Cardiac muscle cell (in vitro differentiated cells and primary cell): ENCODE measurements around the gene BTF3L4. TPM values are rescaled to one million over a fixed set of nuclear protein-coding genes. Genes with fewer than 3 reads are reported as not detected.
"Not testable (repeated sequence)": the region's sequence is repeated elsewhere in the genome, so short reads cannot be mapped to it uniquely, and the experiment has no call there.

ENCODE experiments used
- DNase-seq, 2 donors: peaks; one replicate each; pipeline versions ENCODE4 v3.0.0 to v3.0.0-alpha.2; 2010 to 2017; ENCODE audit warnings: low read depth in 1 of 2, low spot score in 1 of 2
- H3K27ac ChIP-seq: fragments of 200-600 bp; sonication (generic); 2 replicates; pipeline ENCODE4 v1.5.1; 2016
- H3K27me3 ChIP-seq: fragments of 200-600 bp; sonication (generic); 2 replicates; pipeline ENCODE4 v1.6.0; 2016; ENCODE audit warnings: control low read depth
- H3K36me3 ChIP-seq: fragments of 200-600 bp; sonication (generic); 2 replicates; pipeline ENCODE4 v1.5.1; 2016; ENCODE audit warnings: control low read depth
- H3K4me1 ChIP-seq: fragments of 200-600 bp; sonication (generic); 2 replicates; pipeline ENCODE4 v1.8.1; 2017; ENCODE audit warnings: low read depth, mild to moderate bottlenecking, mixed run types
- H3K4me3 ChIP-seq: fragments of 200-600 bp; sonication (generic); 2 replicates; pipeline ENCODE4 v1.5.1; 2016; ENCODE audit warnings: mild to moderate bottlenecking
- H3K9me3 ChIP-seq: fragments of 200-600 bp; sonication (generic); 2 replicates; pipeline ENCODE4 v1.5.1; 2017; ENCODE audit warnings: low read depth, mild to moderate bottlenecking, control low read depth
- CTCF ChIP-seq: IDR thresholded peaks from 2 replicates; pipeline ENCODE4 v1.5.1; 2012; ENCODE audit warnings: low read depth, mild to moderate bottlenecking, low read length
- polyA plus RNA-seq: library from polyadenylated mRNA; unstranded; fragments of >200 nt; fragmentation: Nextera tagmentation; extraction: Ambion mirVana; gene quantifications from 2 replicates; pipeline ENCODE4 v1.2.1, GENCODE V29; 2016
- total RNA-seq: library from RNA; depleted of rRNA; stranded (reverse); fragments of >200 nt; gene quantifications from 2 replicates; pipeline ENCODE4 v1.2.3, GENCODE V29; 2016

BTF3L4 gene
- total and polyA plus RNA-seq, 2 experiments from 2014 or later, result 51.1 to 108 TPM

GRCh38 chr1:52070704-52071103 lies 14.6 kb downstream of the BTF3L4 start:
- H3K4me3 ChIP-seq, result no peak overlapping the region
- H3K36me3 ChIP-seq, result peaks cover 31% of the 10 kb centered on the region
- H3K9me3 ChIP-seq, result no peaks in the 10 kb centered on the region
- H3K27ac ChIP-seq, result peak overlapping the region; percentile 17
- TF ChIP-seq CTCF, result no peak
- no peaks in the 10 kb centered on the region for H3K4me1 ChIP-seq
- DNase-seq, result no peak
- H3K27me3 ChIP-seq, result no peaks in the 10 kb centered on the region

- TF ChIP-seq CTCF, result no peak
- H3K27me3 ChIP-seq, result no peaks in the 10 kb centered on the region
These were observed 16.2 kb downstream of the BTF3L4 start for GRCh38 chr1:52072291-52072690.

GRCh38 chr1:52077277-52077676 lies 21.2 kb downstream of the BTF3L4 start:
- H3K9me3 ChIP-seq, H3K27ac ChIP-seq, H3K36me3 ChIP-seq, DNase-seq, H3K4me3 ChIP-seq, H3K27me3 ChIP-seq, H3K4me1 ChIP-seq: not testable (repeated sequence)

More at GRCh38 chr1:52072291-52072690, 16.2 kb downstream of the BTF3L4 start:
- no peaks in the 10 kb centered on the region for H3K9me3 ChIP-seq
- H3K4me1 ChIP-seq, result no peaks in the 10 kb centered on the region
- no peak overlapping the region for H3K27ac ChIP-seq
- no peak for DNase-seq
- no peak overlapping the region for H3K4me3 ChIP-seq
- H3K36me3 ChIP-seq, result peaks cover 20% of the 10 kb centered on the region

- TF ChIP-seq CTCF, result no peak
- H3K9me3 ChIP-seq, result no peaks in the 10 kb centered on the region
- no peak overlapping the region for H3K4me3 ChIP-seq
- DNase-seq, result no peak
- H3K36me3 ChIP-seq, result peaks cover 6% of the 10 kb centered on the region
- no peaks in the 10 kb centered on the region for H3K4me1 ChIP-seq
- H3K27me3 ChIP-seq, result no peaks in the 10 kb centered on the region
- no peak overlapping the region for H3K27ac ChIP-seq
These were observed 23.9 kb downstream of the BTF3L4 start for GRCh38 chr1:52080014-52080415.

- not testable (repeated sequence) for H3K4me3 ChIP-seq, H3K27ac ChIP-seq, H3K27me3 ChIP-seq, H3K9me3 ChIP-seq, DNase-seq, H3K4me1 ChIP-seq
- peaks cover 29% of the 10 kb centered on the region for H3K36me3 ChIP-seq
These were observed 31.8 kb downstream of the BTF3L4 start for GRCh38 chr1:52087892-52088291.

GRCh38 chr1:52094300-52094699 lies 38.2 kb downstream of the BTF3L4 start:
- H3K36me3 ChIP-seq, H3K9me3 ChIP-seq, H3K27me3 ChIP-seq, H3K27ac ChIP-seq, H3K4me1 ChIP-seq, DNase-seq, H3K4me3 ChIP-seq: not testable (repeated sequence)

GRCh38 chr1:52096216-52096615 lies 40.1 kb downstream of the BTF3L4 start:
- Histone ChIP-seq H3K9me3 (no peaks in the 10 kb centered on the region), H3K4me3 (no peak overlapping the region), H3K4me1 (no peaks in the 10 kb centered on the region), H3K36me3 (peaks cover 3% of the 10 kb centered on the region), H3K27me3 (no peaks in the 10 kb centered on the region), H3K27ac (no peak overlapping the region)
- no peak for TF ChIP-seq CTCF
- DNase-seq, result no peak
